Activated B cell treated with CpG ODN at 0.5 μM for 24 hours (primary cell): ENCODE data around the gene ZNF500. TPM values are rescaled to one million over a fixed set of nuclear protein-coding genes. Genes with fewer than 3 reads are reported as not detected.

ENCODE experiments used
- ATAC-seq: fragments of 200-7000 bp; cut with Tn5 transposase; one replicate; pipeline ENCODE4 v1.10.0; 2021; ENCODE audit warnings: low read depth, mild to moderate bottlenecking, moderate library complexity
- CTCF ChIA-PET: fragments of 350-600 bp; sonication (Branson Sonifier 250); formaldehyde crosslinking; loops from one replicate; lab custom pipeline; 2021; ENCODE audit warnings: antibody characterized with exemption; lab: Charles Lee
- POLR2A ChIA-PET: fragments of 350-600 bp; sonication (Branson Sonifier 250); formaldehyde crosslinking; loops from one replicate; lab custom pipeline; 2021; ENCODE audit warnings: antibody characterized with exemption; lab: Charles Lee
- DNase-seq: peaks from one replicate; pipeline ENCODE4 v3.0.0; 2022
- H3K27ac Mint-ChIP-seq: one replicate; pipeline ENCODE4 v1.8.0; 2020; ENCODE audit warnings: mixed read lengths
- H3K27me3 Mint-ChIP-seq: one replicate; pipeline ENCODE4 v1.8.0; 2021; ENCODE audit warnings: mixed read lengths
- H3K36me3 Mint-ChIP-seq: one replicate; pipeline ENCODE4 v1.8.0; 2021; ENCODE audit warnings: low read depth, mixed read lengths
- H3K4me1 Mint-ChIP-seq: one replicate; pipeline ENCODE4 v1.8.0; 2021; ENCODE audit warnings: mixed read lengths
- H3K4me3 Mint-ChIP-seq: one replicate; pipeline ENCODE4 v1.8.0; 2020; ENCODE audit warnings: mild to moderate bottlenecking, mixed read lengths
- H3K9me3 Mint-ChIP-seq: one replicate; pipeline ENCODE4 v1.8.0; 2020; ENCODE audit warnings: mixed read lengths
- intact Hi-C: fragments of 100-400 bp; cut with micrococcal nuclease; formaldehyde crosslinking; loops from one replicate; pipeline ENCODE4 v1.15.1; 2024
- total RNA-seq: library from RNA; stranded (reverse); gene quantifications from 2 replicates; pipeline ENCODE4 v1.2.3, GENCODE V29; 2022
- TF ChIP-seq, protein P1 (sequence below): fragments of 200-600 bp; IDR thresholded peaks from one replicate; pipeline ENCODE4 v1.8.0; 2022; ENCODE audit warnings: antibody characterized with exemption, mild to moderate bottlenecking

The ZNF500 gene
- 14.3 and 19.1 TPM in 2 replicates for total RNA-seq

DNA sequence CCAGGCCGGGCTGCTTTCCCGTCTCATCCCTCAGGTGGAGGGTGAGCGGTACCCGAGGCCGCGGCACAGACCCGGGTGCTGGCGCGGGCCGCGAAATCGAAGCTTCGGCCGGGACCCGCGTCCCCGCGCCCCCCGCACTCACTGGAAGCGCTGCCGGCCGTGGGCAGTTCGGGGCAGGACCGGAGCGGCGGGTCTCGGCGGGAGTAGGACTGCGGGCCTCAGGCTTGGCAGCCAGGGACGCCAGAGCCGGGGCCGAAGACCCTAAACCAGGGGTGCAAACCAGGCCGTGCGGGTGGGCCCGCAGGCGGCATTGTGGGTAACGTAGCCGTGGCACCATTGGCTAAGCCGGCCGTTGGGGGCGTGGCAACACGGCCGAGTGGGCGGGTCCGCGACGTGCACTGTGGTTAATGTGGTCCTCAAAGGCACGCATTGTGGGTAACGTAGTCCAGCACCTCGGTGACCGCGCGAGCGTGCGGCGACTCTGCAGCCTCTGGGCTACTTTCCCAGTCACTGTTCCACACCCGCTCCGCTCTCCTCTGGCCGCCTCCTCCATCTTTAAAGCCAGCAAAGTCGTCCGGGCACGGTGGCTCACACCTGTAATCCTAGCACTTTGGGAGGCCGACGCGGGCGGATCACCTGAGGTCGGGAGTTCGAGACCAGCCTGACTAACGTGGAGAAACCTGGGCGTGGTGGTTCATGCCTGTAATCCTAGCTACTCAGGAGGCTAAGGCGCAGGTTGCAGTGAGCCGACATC, at the start of gene ZNF500:
Gene ZNF500, minus strand, starts transcription at position 288 of the 754 bp plus-strand sequence. CDS start 1,184 bp downstream, outside the sequence.
- TF ChIP-seq, protein P1, sequence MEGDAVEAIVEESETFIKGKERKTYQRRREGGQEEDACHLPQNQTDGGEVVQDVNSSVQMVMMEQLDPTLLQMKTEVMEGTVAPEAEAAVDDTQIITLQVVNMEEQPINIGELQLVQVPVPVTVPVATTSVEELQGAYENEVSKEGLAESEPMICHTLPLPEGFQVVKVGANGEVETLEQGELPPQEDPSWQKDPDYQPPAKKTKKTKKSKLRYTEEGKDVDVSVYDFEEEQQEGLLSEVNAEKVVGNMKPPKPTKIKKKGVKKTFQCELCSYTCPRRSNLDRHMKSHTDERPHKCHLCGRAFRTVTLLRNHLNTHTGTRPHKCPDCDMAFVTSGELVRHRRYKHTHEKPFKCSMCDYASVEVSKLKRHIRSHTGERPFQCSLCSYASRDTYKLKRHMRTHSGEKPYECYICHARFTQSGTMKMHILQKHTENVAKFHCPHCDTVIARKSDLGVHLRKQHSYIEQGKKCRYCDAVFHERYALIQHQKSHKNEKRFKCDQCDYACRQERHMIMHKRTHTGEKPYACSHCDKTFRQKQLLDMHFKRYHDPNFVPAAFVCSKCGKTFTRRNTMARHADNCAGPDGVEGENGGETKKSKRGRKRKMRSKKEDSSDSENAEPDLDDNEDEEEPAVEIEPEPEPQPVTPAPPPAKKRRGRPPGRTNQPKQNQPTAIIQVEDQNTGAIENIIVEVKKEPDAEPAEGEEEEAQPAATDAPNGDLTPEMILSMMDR: no peak
- peaks cover 16% of the 10 kb centered on the region for H3K36me3 Mint-ChIP-seq
- no peaks in the 10 kb centered on the region for H3K27me3 Mint-ChIP-seq
- peaks cover 24% of the 10 kb centered on the region for H3K4me1 Mint-ChIP-seq
- peak; percentile 91 for ATAC-seq
- POLR2A ChIA-PET: interaction anchor here (2.3 kb wide), 1 partner anchor 33 kb away, joined by 10 read pairs; the partner anchor contains the start of genes ANKS3 and DNAAF8
- H3K4me3 Mint-ChIP-seq: peak within 1 kb of the TSS; percentile 93
- intact Hi-C loops: loop anchor here (1.0 kb wide), 2 partner anchors 33 to 80 kb away; partner anchors contain the start of genes ANKS3, DNAAF8, GLYR1 and UBN1
- H3K27ac Mint-ChIP-seq: peak within 1 kb of the TSS; percentile 91
- CTCF ChIA-PET: no interaction called here
- DNase-seq: peak; percentile 97
- H3K9me3 Mint-ChIP-seq: no peaks in the 10 kb centered on the region

DNA sequence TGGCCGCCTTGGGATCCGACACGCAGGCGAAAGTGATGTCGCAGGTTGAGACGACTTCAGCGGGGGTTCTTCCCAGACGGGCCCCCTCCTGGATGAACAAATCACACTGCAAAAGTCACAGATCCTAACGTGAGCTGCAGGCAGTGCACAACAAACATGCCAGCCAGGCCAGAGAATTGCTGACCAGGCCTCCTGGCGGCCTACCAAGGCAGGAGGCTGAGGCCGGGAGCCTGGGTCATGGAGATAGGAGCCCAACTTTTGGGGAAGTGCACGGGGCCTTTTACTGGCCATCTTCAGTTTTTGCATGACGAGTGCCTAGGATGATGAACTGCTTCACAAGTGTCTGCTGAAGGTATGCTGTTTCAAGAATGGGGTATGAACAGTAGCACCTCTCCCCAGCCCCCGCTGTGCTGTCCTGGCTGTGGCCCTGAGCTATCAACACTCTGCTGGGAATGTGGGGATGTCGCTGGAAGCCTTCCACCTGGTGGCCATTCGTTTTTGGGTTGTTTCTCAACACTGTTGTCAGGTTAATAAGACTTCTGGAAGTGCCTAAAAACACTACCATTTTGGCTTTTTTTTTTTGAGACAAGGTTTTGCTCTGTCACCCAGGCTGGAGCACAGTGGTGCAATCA, 47.7 kb upstream of the ZNF500 start:
- ATAC-seq: no peak
- intact Hi-C loops: no loop called here
- ChIA-PET CTCF (no interaction called here), POLR2A (interaction anchor here (0.7 kb wide), 1 partner anchor 80 kb away, joined by 4 read pairs; the partner anchor contains the start of gene DNAAF8)
- no peak overlapping the region for H3K27ac Mint-ChIP-seq
- peaks cover 79% of the 10 kb centered on the region for H3K36me3 Mint-ChIP-seq
- no peaks in the 10 kb centered on the region for H3K9me3 Mint-ChIP-seq
- H3K27me3 Mint-ChIP-seq: no peaks in the 10 kb centered on the region
- TF ChIP-seq, protein P1: no peak
- DNase-seq: no peak
- H3K4me1 Mint-ChIP-seq: no peaks in the 10 kb centered on the region
- H3K4me3 Mint-ChIP-seq: no peak overlapping the region

- Mint-ChIP-seq H3K36me3 (peaks cover 76% of the 10 kb centered on the region), H3K9me3 (no peaks in the 10 kb centered on the region), H3K27ac (no peak overlapping the region), H3K4me3 (no peak overlapping the region), H3K4me1 (no peaks in the 10 kb centered on the region), H3K27me3 (no peaks in the 10 kb centered on the region)
- ATAC-seq: no peak
- DNase-seq: no peak
- ChIA-PET POLR2A (interaction anchor here (0.7 kb wide), 1 partner anchor 284 kb away, joined by 8 read pairs; no protein-coding TSS in a partner anchor), CTCF (no interaction called here)
- TF ChIP-seq, protein P1: no peak
- intact Hi-C loops: no loop called here
These were observed 47.1 kb upstream of the ZNF500 start for GRCh38 chr16:4814046-4814445.

DNA sequence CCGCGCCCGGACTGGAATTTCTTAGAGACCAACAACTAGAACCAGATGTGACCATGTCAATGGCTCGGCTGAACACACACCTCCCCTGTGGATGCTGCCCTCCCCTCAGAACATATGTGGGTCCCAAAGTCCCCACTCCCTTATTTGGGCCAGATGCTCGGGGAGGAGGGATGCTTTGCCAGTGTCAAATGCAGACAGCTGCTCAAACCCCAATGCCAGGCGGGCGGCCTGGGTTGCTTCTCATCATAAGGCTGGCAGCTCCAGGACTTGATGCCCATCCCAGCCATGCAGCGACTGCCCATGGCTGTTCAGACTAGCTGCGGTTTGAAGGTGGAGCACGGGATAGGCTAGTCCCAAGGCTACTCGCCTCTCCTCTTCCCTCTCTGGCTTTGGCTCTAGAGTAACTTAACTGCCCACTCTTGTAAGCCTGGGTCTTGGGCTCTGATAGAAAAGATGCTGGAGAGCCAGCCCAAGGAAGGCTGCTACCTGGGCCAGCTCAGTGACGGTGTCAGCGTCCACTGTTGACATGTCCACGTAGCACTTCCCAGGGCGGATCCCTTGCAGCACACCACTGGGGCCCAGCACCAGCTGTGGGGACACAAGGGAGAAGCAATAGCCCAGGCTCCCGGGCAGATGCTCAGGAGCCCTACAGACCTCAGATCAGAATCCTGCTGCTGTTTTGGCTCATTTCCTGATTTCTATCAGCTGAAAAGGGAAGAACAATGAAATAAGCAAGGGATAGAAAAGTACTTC, 46.5 kb upstream of the ZNF500 start:
- CTCF ChIA-PET: no interaction called here
- POLR2A ChIA-PET: interaction anchor here (0.7 kb wide), 1 partner anchor 285 kb away, joined by 8 read pairs; no protein-coding TSS in a partner anchor
- H3K4me3 Mint-ChIP-seq: no peak overlapping the region

More for the DNA sequence above, 46.5 kb upstream of the ZNF500 start:
- peaks cover 75% of the 10 kb centered on the region for H3K36me3 Mint-ChIP-seq
- intact Hi-C loops: no loop called here
- no peaks in the 10 kb centered on the region for H3K9me3 Mint-ChIP-seq
- no peak for DNase-seq
- H3K4me1 Mint-ChIP-seq: no peaks in the 10 kb centered on the region
- no peak overlapping the region for H3K27ac Mint-ChIP-seq
- TF ChIP-seq, protein P1: no peak
- no peaks in the 10 kb centered on the region for H3K27me3 Mint-ChIP-seq
- ATAC-seq: no peak
